ENCODE data around the gene TAGLN2. TPM values are rescaled to one million over a fixed set of nuclear protein-coding genes. Genes with fewer than 3 reads are reported as not detected.
"Not testable (repeated sequence)": the region's sequence is repeated elsewhere in the genome, so short reads cannot be mapped to it uniquely, and the experiment has no call there.

The TAGLN2 gene
- total RNA-seq, 1 experiment from 2014 or later = 464 TPM

DNA sequence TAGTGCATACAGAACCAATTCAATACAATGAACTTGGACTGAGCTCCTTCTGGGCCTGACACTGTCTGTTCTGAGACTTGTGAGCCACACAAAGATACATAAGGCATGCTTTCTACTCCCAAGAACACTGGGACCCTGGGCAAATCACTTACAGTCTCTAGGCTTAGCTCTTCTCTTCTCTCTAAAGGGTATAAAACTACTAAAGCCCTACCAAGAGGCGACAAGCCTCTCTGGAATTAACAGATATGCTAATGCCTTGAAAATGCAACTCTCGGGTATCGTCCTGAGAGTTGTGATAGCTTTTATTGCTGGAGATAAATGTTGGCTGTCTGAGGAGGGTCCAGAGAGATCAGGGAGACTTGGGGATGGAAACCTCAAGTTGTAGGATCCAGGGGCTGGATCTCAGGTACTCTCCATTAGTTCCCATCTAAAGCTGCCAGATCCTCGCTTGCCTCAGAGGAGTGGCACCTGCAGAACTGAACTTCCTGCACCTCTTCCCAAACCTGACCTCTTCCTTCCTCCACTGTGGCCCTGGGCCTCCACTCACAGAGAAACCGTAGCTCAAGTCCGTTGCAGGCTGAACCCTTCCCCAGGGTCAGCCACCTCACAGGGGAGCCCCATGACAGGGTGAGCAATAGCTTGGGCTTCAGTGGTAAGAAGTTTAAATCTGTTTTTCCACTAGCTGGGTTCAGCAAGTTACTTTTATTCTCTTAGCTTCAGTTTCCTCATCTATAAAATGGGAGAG is 13.8 kb downstream of the TAGLN2 start:
- no peak for DNase-seq (ENCODE audit: unreplicated experiment)
- Mint-ChIP-seq H3K27me3 (ENCODE audit: insufficient read depth, unreplicated experiment) (no peaks in the 10 kb centered on the region), H3K4me3 (ENCODE audit: unreplicated experiment) (no peak overlapping the region), H3K4me1 (ENCODE audit: insufficient read depth, unreplicated experiment) (peaks cover 38% of the 10 kb centered on the region), H3K27ac (ENCODE audit: low read depth, unreplicated experiment) (no peak overlapping the region), H3K36me3 (ENCODE audit: insufficient read depth, unreplicated experiment) (peaks cover 13% of the 10 kb centered on the region), H3K9me3 (ENCODE audit: unreplicated experiment) (no peaks in the 10 kb centered on the region)
- intact Hi-C loops (cut with micrococcal nuclease) = no loop called here
- TF ChIP-seq, protein P1, sequence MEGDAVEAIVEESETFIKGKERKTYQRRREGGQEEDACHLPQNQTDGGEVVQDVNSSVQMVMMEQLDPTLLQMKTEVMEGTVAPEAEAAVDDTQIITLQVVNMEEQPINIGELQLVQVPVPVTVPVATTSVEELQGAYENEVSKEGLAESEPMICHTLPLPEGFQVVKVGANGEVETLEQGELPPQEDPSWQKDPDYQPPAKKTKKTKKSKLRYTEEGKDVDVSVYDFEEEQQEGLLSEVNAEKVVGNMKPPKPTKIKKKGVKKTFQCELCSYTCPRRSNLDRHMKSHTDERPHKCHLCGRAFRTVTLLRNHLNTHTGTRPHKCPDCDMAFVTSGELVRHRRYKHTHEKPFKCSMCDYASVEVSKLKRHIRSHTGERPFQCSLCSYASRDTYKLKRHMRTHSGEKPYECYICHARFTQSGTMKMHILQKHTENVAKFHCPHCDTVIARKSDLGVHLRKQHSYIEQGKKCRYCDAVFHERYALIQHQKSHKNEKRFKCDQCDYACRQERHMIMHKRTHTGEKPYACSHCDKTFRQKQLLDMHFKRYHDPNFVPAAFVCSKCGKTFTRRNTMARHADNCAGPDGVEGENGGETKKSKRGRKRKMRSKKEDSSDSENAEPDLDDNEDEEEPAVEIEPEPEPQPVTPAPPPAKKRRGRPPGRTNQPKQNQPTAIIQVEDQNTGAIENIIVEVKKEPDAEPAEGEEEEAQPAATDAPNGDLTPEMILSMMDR (IDR thresholded peaks at IDR 0.05; ENCODE audit: unreplicated experiment) = no peak
- BruUV-seq (replicated peaks) = no TSS peak
- ChIA-PET POLR2A (interaction anchor here (1.2 kb wide), 1 partner anchor 14 kb away, joined by 3 read pairs; the partner anchor contains the start of gene TAGLN2), CTCF (interaction anchor here (0.5 to 1.9 kb wide), 10 partner anchors 18 to 794 kb away, joined by 3 to 10 read pairs (median 6); no protein-coding TSS in a partner anchor)

DNA sequence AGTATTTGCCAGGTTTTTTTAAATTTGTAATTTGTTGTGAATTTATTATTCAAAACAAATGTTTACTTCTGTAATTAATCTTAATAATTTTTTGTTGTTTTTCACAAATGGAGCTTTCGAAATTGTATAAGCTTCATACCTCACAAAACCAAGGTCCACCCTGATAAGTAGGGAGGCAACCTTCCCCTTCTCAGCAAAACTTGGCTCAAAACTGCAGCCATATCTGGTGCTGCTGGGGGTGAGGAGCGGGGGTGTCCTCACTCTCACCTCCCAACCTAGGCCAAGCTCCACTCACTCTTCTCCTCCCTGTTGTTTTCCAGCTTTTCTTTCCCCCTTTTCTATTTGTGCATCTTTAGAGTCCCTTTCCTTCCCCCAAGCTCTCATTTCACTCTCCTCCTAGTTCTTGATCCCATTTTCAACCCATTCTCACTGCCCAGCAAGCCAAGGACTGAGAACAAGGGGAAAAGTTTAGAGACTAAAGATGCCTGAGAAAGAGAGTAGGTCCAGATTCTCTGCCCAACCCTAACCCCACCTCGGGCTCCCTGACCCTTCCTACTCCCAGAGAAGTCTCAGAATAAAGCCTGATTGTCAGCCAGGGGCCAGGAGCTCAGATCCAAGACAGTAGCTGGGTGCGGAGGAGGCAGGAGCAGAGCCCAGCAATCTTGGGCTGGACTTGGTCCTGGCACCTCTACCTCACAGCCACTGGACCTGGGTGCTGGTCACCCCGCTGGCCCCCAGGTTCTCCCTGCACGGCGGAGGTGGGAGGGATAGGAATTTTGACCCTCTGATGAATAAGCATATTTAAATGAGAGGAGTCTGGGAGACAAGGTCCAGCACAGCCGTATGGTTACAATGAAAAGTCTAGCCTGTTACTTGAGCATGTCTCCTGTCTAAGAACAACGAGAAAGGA is 17.0 kb downstream of the TAGLN2 start:
- H3K27ac Mint-ChIP-seq (ENCODE audit: low read depth, unreplicated experiment) = no peak overlapping the region
- no TSS peak for BruUV-seq (replicated peaks)
- no peaks in the 10 kb centered on the region for H3K27me3 Mint-ChIP-seq (ENCODE audit: insufficient read depth, unreplicated experiment)
- TF ChIP-seq, protein P1 (IDR thresholded peaks at IDR 0.05; ENCODE audit: unreplicated experiment) = no peak
- H3K4me3 Mint-ChIP-seq (ENCODE audit: unreplicated experiment) = no peak overlapping the region
- peaks cover 16% of the 10 kb centered on the region for H3K4me1 Mint-ChIP-seq (ENCODE audit: insufficient read depth, unreplicated experiment)
- peaks cover 6% of the 10 kb centered on the region for H3K36me3 Mint-ChIP-seq (ENCODE audit: insufficient read depth, unreplicated experiment)
- H3K9me3 Mint-ChIP-seq (ENCODE audit: unreplicated experiment) = no peaks in the 10 kb centered on the region
- no peak for DNase-seq (ENCODE audit: unreplicated experiment)
- ChIA-PET POLR2A (interaction anchor here (1.2 to 1.6 kb wide), 2 partner anchors 15 to 16 kb away, joined by 5 read pairs; partner anchors contain the start of gene TAGLN2), CTCF (interaction anchor here (0.6 to 8.9 kb wide), 8 partner anchors 16 to 698 kb away, joined by 3 to 134 read pairs (median 4); no protein-coding TSS in a partner anchor)
- intact Hi-C loops (cut with micrococcal nuclease) = no loop called here

DNA sequence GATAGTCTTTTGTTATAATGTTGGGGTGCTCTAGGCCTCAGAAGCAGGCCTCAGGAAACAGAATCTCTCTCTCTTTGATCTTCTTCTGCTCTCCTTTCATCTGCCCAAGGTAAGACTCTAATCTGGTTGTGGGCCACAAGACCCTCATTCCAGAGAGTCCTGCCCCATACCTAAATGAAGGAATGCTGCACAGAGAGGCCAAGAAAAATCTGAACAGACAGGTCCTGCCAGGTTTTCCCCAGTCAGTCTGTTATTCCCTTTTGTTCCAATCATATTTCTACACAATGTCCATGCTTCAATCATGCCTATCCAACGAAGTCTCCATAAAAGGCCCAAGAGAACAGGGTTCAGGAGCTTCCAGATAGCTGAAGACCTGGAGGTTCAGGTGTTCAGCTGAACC is 18.3 kb downstream of the TAGLN2 start:
- ChIA-PET CTCF (interaction anchor here (0.6 to 8.9 kb wide), 10 partner anchors 9 to 696 kb away, joined by 3 to 134 read pairs (median 4); no protein-coding TSS in a partner anchor), POLR2A (interaction anchor here (0.8 to 1.6 kb wide), 2 partner anchors 18 to 27 kb away, joined by 3 to 5 read pairs; partner anchors contain the start of gene TAGLN2)
- Mint-ChIP-seq H3K4me3 (ENCODE audit: unreplicated experiment) (no peak overlapping the region), H3K4me1 (ENCODE audit: insufficient read depth, unreplicated experiment) (peaks cover 9% of the 10 kb centered on the region), H3K27ac (ENCODE audit: low read depth, unreplicated experiment) (no peak overlapping the region), H3K9me3 (ENCODE audit: unreplicated experiment) (no peaks in the 10 kb centered on the region), H3K36me3 (ENCODE audit: insufficient read depth, unreplicated experiment) (peaks cover 6% of the 10 kb centered on the region), H3K27me3 (ENCODE audit: insufficient read depth, unreplicated experiment) (no peaks in the 10 kb centered on the region)
- intact Hi-C loops (cut with micrococcal nuclease) = no loop called here
- TF ChIP-seq, protein P1 (IDR thresholded peaks at IDR 0.05; ENCODE audit: unreplicated experiment) = no peak
- BruUV-seq (replicated peaks) = no TSS peak
- no peak for DNase-seq (ENCODE audit: unreplicated experiment)

DNA sequence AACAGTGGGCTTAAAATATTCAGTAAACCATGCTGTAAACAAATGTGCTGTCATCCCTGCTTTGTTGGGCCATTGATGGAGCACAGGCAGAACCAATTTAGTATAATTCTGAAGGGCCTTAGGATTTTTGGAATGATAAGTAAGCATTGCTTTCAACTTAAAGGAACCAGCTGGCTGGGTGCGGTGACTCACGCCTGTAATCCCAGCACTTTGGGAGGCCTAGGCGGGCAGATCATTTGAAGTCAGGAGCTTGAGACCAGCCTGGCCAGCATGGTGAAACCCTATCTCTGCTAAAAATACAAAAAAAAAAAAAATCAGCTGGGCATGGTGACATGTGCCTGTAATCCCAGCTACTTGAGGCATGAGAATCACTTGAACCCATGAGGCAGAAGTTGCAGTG is 21.3 kb downstream of the TAGLN2 start:
- DNase-seq (ENCODE audit: unreplicated experiment); H3K4me1 Mint-ChIP-seq (ENCODE audit: insufficient read depth, unreplicated experiment); BruUV-seq (replicated peaks); H3K9me3 Mint-ChIP-seq (ENCODE audit: unreplicated experiment); H3K36me3 Mint-ChIP-seq (ENCODE audit: insufficient read depth, unreplicated experiment); POLR2A ChIA-PET; H3K27me3 Mint-ChIP-seq (ENCODE audit: insufficient read depth, unreplicated experiment); H3K27ac Mint-ChIP-seq (ENCODE audit: low read depth, unreplicated experiment); intact Hi-C loops (cut with micrococcal nuclease); H3K4me3 Mint-ChIP-seq (ENCODE audit: unreplicated experiment): not testable (repeated sequence)
- CTCF ChIA-PET = interaction anchor here (0.6 to 8.9 kb wide), 6 partner anchors 12 to 771 kb away, joined by 3 to 134 read pairs (median 6); no protein-coding TSS in a partner anchor
